Stimulated activated naive B cell treated with anti-CD40 and anti-IgM and Interleukin-4, amounts not matched to agents 10 μg/mL and 1 μg/mL and 100 μg/mL, for 72 hours (primary cell): ENCODE data around the gene AFF3.
A peak's percentile ranks its signal among the peaks of the same experiment; 100 is the strongest.

Source experiments
- ATAC-seq, 2 donors: fragments of 150-1000 bp; cut with Tn5 transposase; replicated peaks; 2 replicates each; pipeline ENCODE4 v1.10.0; 2021; ENCODE audit warnings: moderate library complexity in 1 of 2
- DNase-seq: peaks from one replicate; pipeline ENCODE4 v3.0.0; 2021
- H3K27ac Mint-ChIP-seq: one replicate; pipeline ENCODE4 v1.8.0; 2022; ENCODE audit warnings: mild to moderate bottlenecking, mixed read lengths
- H3K27me3 Mint-ChIP-seq, 2 donors: one replicate each; pipeline ENCODE4 v1.8.0; 2022; ENCODE audit warnings: mixed read lengths in 2 of 2
- H3K36me3 Mint-ChIP-seq, 2 donors: one replicate each; pipeline ENCODE4 v1.8.0; 2022; ENCODE audit warnings: mixed read lengths in 2 of 2, mild to moderate bottlenecking in 1 of 2
- H3K4me1 Mint-ChIP-seq, 2 donors: one replicate each; pipeline ENCODE4 v1.8.0; 2022; ENCODE audit warnings: mixed read lengths in 2 of 2, mild to moderate bottlenecking in 1 of 2
- H3K4me3 Mint-ChIP-seq, 2 donors: one replicate each; pipeline ENCODE4 v1.8.0; 2022; ENCODE audit warnings: mild to moderate bottlenecking in 2 of 2, mixed read lengths in 2 of 2, moderate library complexity in 1 of 2
- H3K9me3 Mint-ChIP-seq, 2 donors: one replicate each; pipeline ENCODE4 v1.8.0; 2022; ENCODE audit warnings: mixed read lengths in 2 of 2, mild to moderate bottlenecking in 1 of 2

The AFF3 gene

GRCh38 chr2:99926986-99927385 lies 215.4 kb downstream of the AFF3 start:
- no peak for ATAC-seq
- Mint-ChIP-seq H3K4me3 (peak overlapping the region in 1 of 2 donors; percentile 52), H3K27ac (peak overlapping the region; percentile 93)

DNA sequence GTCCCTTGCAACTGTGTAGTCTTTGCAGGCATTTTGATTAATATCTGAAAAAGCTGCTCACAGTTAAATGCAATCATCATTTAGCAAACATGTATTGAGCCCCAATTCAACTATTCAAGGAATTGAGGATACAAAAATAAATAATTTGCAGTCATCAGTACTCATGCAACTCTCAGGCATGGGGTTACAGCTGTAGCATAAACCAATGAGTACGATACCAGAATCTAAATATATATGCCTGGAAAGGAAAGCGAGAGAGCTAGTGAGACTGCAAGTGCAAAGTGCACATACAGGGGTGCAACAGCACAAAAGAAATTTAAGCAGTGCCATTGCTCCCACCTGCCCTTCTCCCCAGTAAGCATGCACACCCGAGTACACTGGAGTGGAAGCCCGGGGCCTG lies 216.4 kb downstream of the AFF3 start:
- DNase-seq = no peak
- Mint-ChIP-seq H3K4me3 (no peak overlapping the region), H3K27me3 (no peaks in the 10 kb centered on the region), H3K36me3 (peaks cover 44 to 69% of the 10 kb centered on the region in 2 donors), H3K9me3 (peaks cover 6 to 19% of the 10 kb centered on the region in 2 donors), H3K27ac (peak overlapping the region; percentile 73), H3K4me1 (peaks cover 43 to 80% of the 10 kb centered on the region in 2 donors)
- no peak for ATAC-seq

More at GRCh38 chr2:99926986-99927385, 215.4 kb downstream of the AFF3 start:
- H3K9me3 Mint-ChIP-seq = peaks cover 6 to 14% of the 10 kb centered on the region in 2 donors
- no peaks in the 10 kb centered on the region for H3K27me3 Mint-ChIP-seq
- DNase-seq = no peak
- H3K4me1 Mint-ChIP-seq = peaks cover 44 to 77% of the 10 kb centered on the region in 2 donors
- H3K36me3 Mint-ChIP-seq = peaks cover 39 to 65% of the 10 kb centered on the region in 2 donors

- peaks cover 4 to 14% of the 10 kb centered on the region in 2 donors for H3K9me3 Mint-ChIP-seq
- H3K27me3 Mint-ChIP-seq = no peaks in the 10 kb centered on the region
- H3K36me3 Mint-ChIP-seq = peaks cover 31 to 57% of the 10 kb centered on the region in 2 donors
- H3K4me3 Mint-ChIP-seq = no peak overlapping the region
- ATAC-seq = no peak
- peaks cover 37 to 67% of the 10 kb centered on the region in 2 donors for H3K4me1 Mint-ChIP-seq
- peak overlapping the region; percentile 56 for H3K27ac Mint-ChIP-seq
- DNase-seq = no peak
Measured at GRCh38 chr2:99922664-99923063, 219.7 kb downstream of the AFF3 start.

GRCh38 chr2:99921903-99922302 lies 220.5 kb downstream of the AFF3 start:
- peak overlapping the region; percentile 34 for H3K27ac Mint-ChIP-seq

DNA sequence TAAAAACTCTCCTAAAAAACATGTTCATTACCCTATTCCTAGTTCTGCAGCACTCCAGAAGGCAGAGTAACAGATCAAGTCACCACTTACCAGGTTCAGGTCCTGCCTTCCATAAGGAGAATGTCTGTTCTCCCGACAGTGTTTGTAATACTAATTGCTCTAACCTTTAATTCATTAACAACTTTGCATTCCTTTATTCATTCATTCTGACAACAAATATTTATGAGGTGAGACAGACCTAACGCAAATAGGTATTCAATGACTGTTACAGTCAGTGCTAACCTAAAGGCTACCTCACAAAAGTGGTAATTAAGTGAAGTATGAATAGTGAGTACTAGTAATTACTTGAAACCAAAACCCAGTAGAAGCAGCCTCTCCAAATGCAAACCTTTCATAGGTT lies 224.0 kb downstream of the AFF3 start:
- H3K4me3 Mint-ChIP-seq = no peak overlapping the region
- H3K4me1 Mint-ChIP-seq = peaks cover 28 to 48% of the 10 kb centered on the region in 2 donors
- no peak for ATAC-seq
- H3K9me3 Mint-ChIP-seq = peaks cover 0 to 5% of the 10 kb centered on the region in 2 donors
- H3K36me3 Mint-ChIP-seq = peaks cover 20 to 44% of the 10 kb centered on the region in 2 donors
- H3K27me3 Mint-ChIP-seq = no peaks in the 10 kb centered on the region
- no peak overlapping the region for H3K27ac Mint-ChIP-seq
- DNase-seq = no peak

More at GRCh38 chr2:99921903-99922302, 220.5 kb downstream of the AFF3 start:
- Mint-ChIP-seq H3K4me1 (peaks cover 36 to 63% of the 10 kb centered on the region in 2 donors), H3K27me3 (no peaks in the 10 kb centered on the region), H3K4me3 (no peak overlapping the region), H3K9me3 (peaks cover 0 to 11% of the 10 kb centered on the region in 2 donors), H3K36me3 (peaks cover 25 to 54% of the 10 kb centered on the region in 2 donors)
- ATAC-seq (no peak), DNase-seq (no peak)

DNA sequence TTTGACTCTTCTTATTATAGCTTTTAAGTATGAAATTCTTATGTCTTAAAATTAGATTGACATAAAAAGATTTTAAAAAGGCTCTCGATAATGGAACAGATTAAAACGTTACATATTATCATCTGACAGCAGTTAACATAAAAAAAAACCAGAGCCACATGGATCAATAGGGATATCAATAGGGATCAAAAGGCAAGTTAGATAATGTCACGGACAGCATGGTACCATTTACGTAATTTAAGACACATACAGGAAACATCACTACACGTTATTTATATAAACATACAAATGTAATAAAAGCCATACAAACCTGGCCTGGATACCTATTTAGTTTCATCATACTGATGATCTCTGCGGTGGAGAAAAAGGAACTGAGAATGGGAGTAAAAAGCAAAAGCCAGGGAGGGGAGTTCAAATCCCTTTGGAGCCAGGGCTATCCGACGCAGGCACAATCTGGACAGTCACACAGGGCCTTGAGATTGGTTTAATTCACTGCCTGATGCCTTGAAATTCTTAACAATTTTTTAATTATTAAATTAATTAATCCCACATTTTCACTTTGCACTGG lies 227.2 kb downstream of the AFF3 start:
- H3K36me3 Mint-ChIP-seq = peaks cover 3 to 31% of the 10 kb centered on the region in 2 donors
- no peaks in the 10 kb centered on the region for H3K9me3 Mint-ChIP-seq
- H3K27me3 Mint-ChIP-seq = no peaks in the 10 kb centered on the region
- H3K4me3 Mint-ChIP-seq = no peak overlapping the region
- ATAC-seq (no peak), DNase-seq (no peak)
- H3K4me1 Mint-ChIP-seq = peaks cover 24 to 41% of the 10 kb centered on the region in 2 donors
- no peak overlapping the region for H3K27ac Mint-ChIP-seq

DNA sequence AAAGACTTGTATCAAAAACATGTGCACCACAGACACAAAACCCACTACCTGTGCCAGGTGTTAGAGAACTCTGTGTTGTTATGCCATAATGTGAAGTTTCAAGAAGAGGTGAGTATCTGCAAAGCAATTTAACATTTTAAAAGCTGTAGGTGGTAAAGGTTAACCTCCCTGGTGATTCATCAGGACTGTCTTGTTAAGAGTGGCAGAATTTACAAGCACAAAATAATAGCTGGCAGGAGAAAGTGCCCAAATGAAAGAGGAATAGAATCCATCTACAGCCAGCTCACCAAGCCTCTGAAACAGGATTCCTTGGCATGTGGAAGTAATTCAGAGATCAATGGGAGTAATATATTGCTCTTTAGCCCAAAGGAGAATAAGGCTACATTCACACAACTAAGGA lies 230.7 kb downstream of the AFF3 start:
- no peak overlapping the region for H3K27ac Mint-ChIP-seq
- peaks cover 18 to 38% of the 10 kb centered on the region in 2 donors for H3K4me1 Mint-ChIP-seq
- no peaks in the 10 kb centered on the region for H3K9me3 Mint-ChIP-seq
- ATAC-seq (no peak), DNase-seq (no peak)
- H3K36me3 Mint-ChIP-seq = peaks cover 8 to 31% of the 10 kb centered on the region in 2 donors
- H3K4me3 Mint-ChIP-seq = no peak overlapping the region
- no peaks in the 10 kb centered on the region for H3K27me3 Mint-ChIP-seq

DNA sequence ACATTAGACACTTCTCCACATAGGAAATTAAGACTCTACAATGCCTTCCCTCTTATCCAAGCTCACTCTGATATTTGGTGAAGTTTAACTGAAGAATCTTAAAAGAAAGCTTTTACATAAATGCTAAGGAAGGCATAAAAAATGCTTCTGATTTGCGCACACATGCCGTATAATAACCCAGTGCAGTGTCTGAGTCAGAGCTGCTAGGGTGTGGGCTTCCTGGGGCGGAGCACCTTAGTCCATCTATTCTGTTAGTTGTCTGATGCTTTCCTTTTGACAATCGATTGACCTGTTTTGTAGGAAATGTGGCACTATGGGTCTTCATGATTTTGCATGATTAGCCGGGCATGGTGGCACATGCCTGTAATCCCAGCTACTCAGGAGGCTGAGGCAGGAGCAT lies 231.5 kb downstream of the AFF3 start:
- H3K9me3 Mint-ChIP-seq = no peaks in the 10 kb centered on the region
- no peak overlapping the region for H3K4me3 Mint-ChIP-seq
- no peak for DNase-seq
- peaks cover 18 to 40% of the 10 kb centered on the region in 2 donors for H3K4me1 Mint-ChIP-seq
- peaks cover 10 to 39% of the 10 kb centered on the region in 2 donors for H3K36me3 Mint-ChIP-seq
- H3K27me3 Mint-ChIP-seq = no peaks in the 10 kb centered on the region
- no peak for ATAC-seq
- H3K27ac Mint-ChIP-seq = peak overlapping the region; percentile 53

GRCh38 chr2:99905636-99906035 lies 236.8 kb downstream of the AFF3 start:
- DNase-seq = no peak
- peak overlapping the region; percentile 15 for H3K27ac Mint-ChIP-seq
- H3K4me1 Mint-ChIP-seq = peaks cover 26 to 43% of the 10 kb centered on the region in 2 donors
- H3K4me3 Mint-ChIP-seq = no peak overlapping the region
- ATAC-seq = no peak
- no peaks in the 10 kb centered on the region for H3K9me3 Mint-ChIP-seq
- H3K27me3 Mint-ChIP-seq = no peaks in the 10 kb centered on the region
- peaks cover 13 to 42% of the 10 kb centered on the region in 2 donors for H3K36me3 Mint-ChIP-seq

DNA sequence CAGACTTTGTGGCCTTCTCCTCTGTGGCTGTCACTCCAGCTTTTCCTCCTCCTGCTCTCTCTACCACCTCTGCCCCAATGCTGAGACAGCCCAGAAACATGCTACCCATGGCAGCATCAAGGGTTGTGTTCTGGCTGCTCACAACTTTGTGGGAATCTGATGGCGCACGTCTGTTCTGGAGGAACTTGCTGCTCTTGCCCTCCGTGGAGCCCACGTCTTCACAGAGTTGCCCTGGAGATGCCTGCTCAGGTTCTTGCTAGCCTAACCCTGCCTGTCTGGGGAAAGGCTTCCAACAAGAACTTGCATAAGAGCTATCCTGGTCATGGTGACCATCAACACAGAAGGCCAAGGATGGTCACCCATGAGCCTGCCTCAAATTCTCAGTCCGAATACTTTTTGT lies 237.4 kb downstream of the AFF3 start:
- peak overlapping the region; percentile 72 for H3K27ac Mint-ChIP-seq

DNA sequence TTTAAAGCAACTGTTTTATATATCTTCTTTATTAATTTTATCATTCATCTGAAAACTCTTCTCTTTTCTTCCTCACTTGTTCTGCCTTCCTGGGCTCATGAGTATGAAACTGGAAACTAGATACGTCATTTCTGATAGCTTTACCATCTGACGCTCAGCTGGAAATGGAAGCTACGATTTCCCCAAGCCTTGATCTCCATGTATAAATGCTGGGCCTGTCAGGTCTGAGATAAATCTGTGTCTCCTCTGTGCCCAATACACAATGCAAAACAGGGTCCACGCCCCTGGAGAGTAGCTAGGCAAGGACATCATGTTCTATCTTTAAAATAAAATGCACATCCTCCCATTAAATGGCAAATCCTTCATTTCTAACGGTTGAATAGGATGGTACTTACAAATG lies 238.4 kb downstream of the AFF3 start:
- Mint-ChIP-seq H3K27me3 (no peaks in the 10 kb centered on the region), H3K27ac (no peak overlapping the region), H3K4me1 (peaks cover 32 to 52% of the 10 kb centered on the region in 2 donors), H3K36me3 (peaks cover 12 to 43% of the 10 kb centered on the region in 2 donors), H3K9me3 (no peaks in the 10 kb centered on the region), H3K4me3 (no peak overlapping the region)
- DNase-seq (no peak), ATAC-seq (no peak)

More for the DNA sequence above, 237.4 kb downstream of the AFF3 start:
- H3K4me1 Mint-ChIP-seq = peaks cover 30 to 48% of the 10 kb centered on the region in 2 donors
- H3K27me3 Mint-ChIP-seq = no peaks in the 10 kb centered on the region
- no peak overlapping the region for H3K4me3 Mint-ChIP-seq
- DNase-seq (no peak), ATAC-seq (no peak)
- peaks cover 13 to 45% of the 10 kb centered on the region in 2 donors for H3K36me3 Mint-ChIP-seq
- H3K9me3 Mint-ChIP-seq = no peaks in the 10 kb centered on the region

DNA sequence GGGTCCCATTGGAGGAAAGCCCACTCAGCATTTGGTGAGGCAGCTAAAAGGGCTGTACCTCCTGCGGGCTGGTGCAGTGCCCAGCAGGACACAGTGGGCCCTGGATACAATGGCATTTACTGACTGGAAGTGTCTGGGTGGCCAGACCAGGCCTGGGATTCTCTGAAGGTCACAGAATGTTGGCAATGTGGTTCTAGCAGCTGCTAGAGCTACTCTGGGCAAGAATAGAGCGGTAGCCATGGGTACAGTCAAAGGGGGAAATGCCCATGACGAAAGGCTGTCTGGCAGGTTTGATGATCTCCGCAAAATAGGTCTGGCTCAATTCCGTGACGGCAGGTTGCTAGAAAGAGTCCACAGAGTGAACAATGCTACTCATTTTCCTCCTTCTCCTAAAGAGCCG lies 241.8 kb downstream of the AFF3 start:
- Mint-ChIP-seq H3K27me3 (no peaks in the 10 kb centered on the region), H3K4me3 (no peak overlapping the region), H3K4me1 (peaks cover 37 to 41% of the 10 kb centered on the region in 2 donors), H3K9me3 (no peaks in the 10 kb centered on the region), H3K36me3 (peaks cover 23 to 49% of the 10 kb centered on the region in 2 donors), H3K27ac (peak overlapping the region; percentile 59)
- DNase-seq (no peak), ATAC-seq (no peak)

- H3K27ac Mint-ChIP-seq = no peak overlapping the region
- no peaks in the 10 kb centered on the region for H3K9me3 Mint-ChIP-seq
- no peak overlapping the region for H3K4me3 Mint-ChIP-seq
- ATAC-seq (no peak), DNase-seq (no peak)
- H3K4me1 Mint-ChIP-seq = peaks cover 33 to 38% of the 10 kb centered on the region in 2 donors
- H3K27me3 Mint-ChIP-seq = no peaks in the 10 kb centered on the region
- H3K36me3 Mint-ChIP-seq = peaks cover 23 to 47% of the 10 kb centered on the region in 2 donors
Measured at GRCh38 chr2:99899882-99900281, 242.5 kb downstream of the AFF3 start.

DNA sequence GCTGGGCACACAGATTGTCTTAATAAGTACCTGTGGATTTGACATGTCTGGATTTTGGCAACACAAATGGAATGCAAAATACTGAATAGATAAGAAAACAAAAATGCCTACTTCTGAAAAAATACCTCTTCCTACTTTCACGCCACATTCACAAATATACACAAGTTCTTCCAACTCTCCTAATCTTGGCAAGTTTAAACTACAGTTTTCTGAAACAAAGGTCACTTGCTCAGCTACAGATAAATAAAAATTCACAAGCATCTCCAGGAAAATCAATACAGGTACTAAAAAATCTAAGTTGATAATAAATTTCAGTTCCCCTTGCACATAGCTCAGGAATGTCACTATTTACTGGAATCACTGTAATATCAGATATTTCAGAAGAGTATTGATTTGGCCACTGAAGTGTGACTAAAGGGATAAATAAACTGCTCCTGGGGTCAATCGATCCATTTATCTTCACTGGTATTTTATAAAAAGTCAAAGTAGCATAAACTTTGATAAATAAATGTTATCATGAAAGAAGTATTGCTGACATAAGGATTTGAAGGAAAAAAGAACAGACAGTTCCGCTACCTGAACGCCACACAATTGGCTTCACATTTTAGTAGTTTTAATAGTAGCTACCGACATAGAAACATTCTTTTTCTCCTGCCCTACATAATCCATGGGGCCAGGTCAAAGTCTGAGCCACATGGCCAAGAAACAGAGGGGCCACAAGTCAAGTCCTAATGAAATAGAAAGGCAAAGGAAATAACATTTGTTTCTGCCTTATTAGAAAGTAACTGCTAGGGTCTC lies 243.1 kb downstream of the AFF3 start:
- Mint-ChIP-seq H3K27ac (peak overlapping the region; percentile 16), H3K36me3 (peaks cover 23 to 45% of the 10 kb centered on the region in 2 donors), H3K4me3 (no peak overlapping the region), H3K27me3 (no peaks in the 10 kb centered on the region), H3K4me1 (peaks cover 30 to 33% of the 10 kb centered on the region in 2 donors), H3K9me3 (no peaks in the 10 kb centered on the region)
- ATAC-seq (no peak), DNase-seq (no peak)
